A673 (cell line): ENCODE results near the gene ARHGEF39.

ENCODE experiments used
- CTCF ChIP-seq: fragments of 300-800, 200-600 bp; sonication (generic); conservative IDR thresholded peaks from 2 replicates; pipeline ENCODE4 v1.5.1; 2017; ENCODE audit warnings: low read depth, mild to moderate bottlenecking, antibody characterized with exemption, low read length, moderate library complexity, mixed read lengths
- EZH2 ChIP-seq: fragments of 200-600 bp; sonication (generic); IDR thresholded peaks from 2 replicates; pipeline ENCODE4 v1.6.1; 2017; ENCODE audit warnings: borderline replicate concordance, low read depth, mild to moderate bottlenecking, mixed read lengths, antibody characterized with exemption, low read length; ENCODE audit not compliant: poor library complexity, severe bottlenecking

- no peak for TF ChIP-seq CTCF
- no peak for TF ChIP-seq EZH2
These were observed 10.2 kb upstream of the ARHGEF39 start for GRCh38 chr9:35675204-35675603.
